ENCODE measurements around the gene NOS3. TPM values are rescaled to one million over a fixed set of nuclear protein-coding genes. Genes with fewer than 3 reads are reported as not detected.

NOS3 gene
- total RNA-seq, 2 experiments from 2014 or later = 21.6 to 22.3 TPM

DNA sequence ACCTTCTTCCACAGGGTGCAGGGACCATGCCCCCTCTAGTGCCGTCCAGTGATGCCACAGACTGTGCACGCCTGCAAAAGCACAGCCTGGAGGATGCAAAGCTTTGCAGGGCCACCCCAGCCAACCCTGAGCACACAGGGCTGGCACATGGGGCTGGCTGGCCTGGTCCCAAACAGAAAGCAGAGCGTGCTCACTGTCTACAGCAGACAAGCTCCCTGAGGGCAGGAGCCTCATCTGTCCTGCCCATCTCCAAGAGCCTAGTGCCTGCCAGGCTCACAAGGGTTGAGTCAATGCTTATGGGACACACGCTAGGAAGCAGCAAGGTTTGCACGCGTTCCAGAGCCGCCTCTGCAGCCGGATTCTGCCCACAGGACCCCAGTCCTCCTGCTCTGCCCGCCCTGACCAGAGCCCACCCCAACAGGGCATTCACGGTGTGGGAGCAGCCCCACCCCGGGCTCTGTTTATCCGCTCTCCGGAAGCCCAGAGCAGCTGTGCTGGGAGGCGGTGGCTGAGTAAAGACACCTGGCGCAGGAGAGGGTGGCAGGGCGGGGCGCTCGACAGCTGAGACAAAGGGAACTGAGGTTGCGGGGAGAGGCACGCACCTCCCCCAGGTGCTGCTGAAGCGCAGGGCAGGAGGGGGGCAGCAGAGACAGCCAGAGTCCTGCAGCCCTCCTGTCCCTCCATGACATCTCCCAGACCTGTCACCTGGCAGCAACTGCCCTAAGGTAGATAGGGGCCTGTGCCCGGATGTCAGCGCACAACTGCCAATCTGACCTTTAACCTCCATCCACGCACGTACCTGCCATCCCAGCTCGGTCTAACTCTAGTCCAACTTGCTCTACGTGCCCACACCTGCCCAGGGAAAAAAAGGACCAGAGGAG, 17.0 kb upstream of the NOS3 start:
- POLR2A ChIA-PET = no interaction called here

DNA sequence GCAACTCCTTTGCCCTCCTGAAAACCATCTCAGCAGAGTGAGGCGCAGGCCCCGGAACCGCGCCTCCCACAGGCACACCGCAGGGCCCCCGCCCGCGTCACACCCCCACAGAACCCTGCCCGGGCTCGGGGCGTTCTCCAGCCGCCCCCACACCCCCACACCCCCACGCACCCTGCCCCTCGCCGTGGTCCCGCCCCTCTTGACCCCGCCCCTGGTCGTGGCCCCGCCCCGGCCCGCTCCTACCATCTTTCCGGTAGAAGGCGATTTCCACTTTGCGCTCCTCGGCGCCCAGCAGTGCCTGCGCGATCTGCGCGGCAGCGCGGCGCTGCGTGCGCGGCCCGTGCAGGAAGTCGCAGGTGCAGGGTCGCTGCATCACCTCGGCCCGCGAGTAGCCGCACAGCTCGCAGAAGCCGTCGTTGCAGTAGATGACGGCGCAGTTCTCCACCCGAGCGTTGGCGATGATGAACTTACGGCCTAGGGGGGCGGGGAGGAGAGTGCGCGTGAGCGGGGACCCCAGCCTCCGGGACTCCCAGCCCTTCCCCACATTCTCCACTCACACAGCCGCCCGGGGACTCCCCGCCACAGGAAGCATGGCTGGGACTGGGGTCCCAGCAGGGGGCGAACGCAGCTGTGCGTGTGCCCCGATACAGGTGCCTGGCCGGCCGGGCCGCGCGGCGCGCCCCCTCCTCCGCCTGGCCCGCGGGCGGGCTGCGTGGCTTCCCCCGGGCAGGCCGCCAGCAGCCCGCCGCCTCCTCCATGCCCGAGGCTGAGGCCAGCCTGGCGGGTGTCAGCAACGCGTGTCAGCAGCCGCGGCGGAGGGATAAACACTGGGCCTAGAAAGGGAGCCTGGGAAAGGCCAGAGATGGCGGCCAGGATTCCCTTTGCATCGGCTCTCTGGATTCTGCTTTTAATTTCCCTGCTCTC, 16.1 kb upstream of the NOS3 start:
- ChIA-PET POLR2A (interaction anchor here (0.7 kb wide), 1 partner anchor 11 kb away, joined by 3 read pairs; no protein-coding TSS in a partner anchor), CTCF (interaction anchor here (0.6 to 1.8 kb wide), 5 partner anchors 10 to 978 kb away, joined by 3 to 7 read pairs (median 4); no protein-coding TSS in a partner anchor)
- peaks cover 28% of the 10 kb centered on the region for H3K27me3 Mint-ChIP-seq
- peak overlapping the region; percentile 88 for H3K27ac Mint-ChIP-seq
- H3K4me1 Mint-ChIP-seq = peaks cover 42% of the 10 kb centered on the region
- H3K4me3 Mint-ChIP-seq = peak overlapping the region; percentile 79
- H3K36me3 Mint-ChIP-seq (ENCODE audit: low read depth) = no peaks in the 10 kb centered on the region
- DNase-seq = peak; percentile 80
- no peaks in the 10 kb centered on the region for H3K9me3 Mint-ChIP-seq

More for the DNA sequence above, 17.0 kb upstream of the NOS3 start:
- Mint-ChIP-seq H3K36me3 (ENCODE audit: low read depth) (no peaks in the 10 kb centered on the region), H3K4me3 (peak overlapping the region; percentile 79), H3K4me1 (peaks cover 40% of the 10 kb centered on the region), H3K27ac (peak overlapping the region; percentile 88), H3K9me3 (no peaks in the 10 kb centered on the region), H3K27me3 (peaks cover 22% of the 10 kb centered on the region)
- CTCF ChIA-PET = interaction anchor here (0.6 to 1.8 kb wide), 4 partner anchors 12 to 979 kb away, joined by 3 to 5 read pairs (median 4); no protein-coding TSS in a partner anchor
- DNase-seq = peak; percentile 33

DNA sequence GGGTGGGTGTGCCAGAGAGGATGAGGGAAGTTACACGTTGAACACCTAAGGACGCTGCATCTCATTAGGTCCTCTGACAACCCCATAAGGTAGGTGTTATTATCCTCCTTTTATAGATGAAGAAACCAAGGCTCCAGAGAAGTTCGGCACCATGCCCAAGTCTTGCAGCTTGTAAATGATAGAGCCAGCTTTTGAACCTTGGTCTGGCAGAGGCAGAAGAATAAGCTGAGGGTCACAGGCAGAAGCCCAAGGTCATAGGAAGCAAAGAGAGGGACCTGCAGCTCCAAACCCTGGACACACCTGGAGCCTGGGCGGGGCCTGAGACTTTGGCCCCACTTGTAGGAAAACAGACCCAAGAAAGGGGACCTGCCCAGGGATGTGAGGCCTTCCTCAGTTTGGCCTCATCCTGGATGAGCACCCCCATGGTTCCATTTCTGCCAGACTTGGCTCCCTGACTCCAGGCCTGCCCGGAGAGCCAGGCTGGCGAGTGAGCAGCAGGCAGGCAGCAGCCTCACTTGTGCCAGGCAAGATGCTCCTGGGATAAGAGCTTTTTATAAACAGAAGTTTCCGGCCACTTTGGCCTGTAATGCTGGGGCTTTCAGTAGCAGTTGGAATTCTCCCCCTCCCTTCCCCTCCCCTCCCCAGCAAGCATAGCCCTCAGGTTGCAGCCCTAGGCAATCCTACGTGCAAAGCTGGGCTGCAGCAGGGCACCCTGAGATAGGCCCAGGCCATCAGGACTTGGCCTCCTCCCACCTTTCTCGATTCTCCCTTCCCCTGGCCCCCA, 15.1 kb upstream of the NOS3 start:
- Mint-ChIP-seq H3K9me3 (no peaks in the 10 kb centered on the region), H3K27me3 (peaks cover 37% of the 10 kb centered on the region), H3K36me3 (ENCODE audit: low read depth) (no peaks in the 10 kb centered on the region), H3K27ac (peak overlapping the region; percentile 54), H3K4me1 (peaks cover 42% of the 10 kb centered on the region), H3K4me3 (peak overlapping the region; percentile 73)
- CTCF ChIA-PET = interaction anchor here (0.6 to 2.5 kb wide), 8 partner anchors 9 to 209 kb away, joined by 3 to 7 read pairs (median 4); no protein-coding TSS in a partner anchor
- no peak for DNase-seq
- POLR2A ChIA-PET = interaction anchor here (0.7 kb wide), 1 partner anchor 10 kb away, joined by 3 read pairs; no protein-coding TSS in a partner anchor

DNA sequence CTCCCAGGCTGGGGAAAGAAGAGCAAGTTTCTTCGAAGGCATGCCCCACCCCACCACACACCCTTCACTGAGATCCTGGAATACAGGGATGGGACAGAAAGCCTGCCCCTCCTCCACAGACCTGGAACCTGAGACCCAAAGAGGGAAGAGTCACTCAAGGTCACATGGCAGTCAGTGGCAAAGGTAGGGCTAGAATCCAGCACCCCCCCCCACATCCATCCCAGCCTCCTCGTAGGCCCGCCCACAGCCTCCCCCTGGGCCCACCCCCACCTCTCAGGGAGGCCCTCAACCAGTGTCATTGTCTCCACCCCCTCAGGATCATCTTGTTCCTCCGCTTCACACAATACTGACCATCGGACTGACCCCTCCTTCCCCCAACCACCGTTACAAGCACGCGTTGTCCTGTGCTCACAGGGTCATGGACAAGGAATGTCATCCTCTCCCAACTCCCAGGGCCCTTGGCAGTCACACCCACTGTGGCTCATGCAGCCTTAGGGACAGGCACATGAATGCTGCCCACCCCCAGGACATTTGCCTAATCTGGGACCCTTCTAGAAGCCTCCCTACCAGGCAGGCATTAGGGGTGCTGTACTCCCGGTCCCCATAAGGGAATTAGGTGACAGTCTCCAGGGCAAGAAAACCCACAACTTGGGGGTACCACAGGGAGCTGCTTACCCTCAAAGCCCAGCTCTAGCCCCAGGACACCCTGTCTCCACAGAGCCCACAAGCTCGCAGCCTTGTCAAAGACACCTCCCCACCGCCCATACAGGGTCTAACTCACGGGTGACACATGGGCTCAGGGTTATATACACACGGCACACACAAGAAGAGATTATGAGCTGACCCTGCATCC, 14.1 kb upstream of the NOS3 start:
- no peak for DNase-seq
- POLR2A ChIA-PET = no interaction called here
- peak overlapping the region; percentile 9 for H3K27ac Mint-ChIP-seq
- no peaks in the 10 kb centered on the region for H3K36me3 Mint-ChIP-seq (ENCODE audit: low read depth)
- H3K9me3 Mint-ChIP-seq = no peaks in the 10 kb centered on the region
- H3K4me3 Mint-ChIP-seq = peak overlapping the region; percentile 67
- peaks cover 42% of the 10 kb centered on the region for H3K4me1 Mint-ChIP-seq
- H3K27me3 Mint-ChIP-seq = peaks cover 47% of the 10 kb centered on the region
- CTCF ChIA-PET = interaction anchor here (1.0 to 2.5 kb wide), 6 partner anchors 8 to 135 kb away, joined by 3 to 7 read pairs (median 4); no protein-coding TSS in a partner anchor

DNA sequence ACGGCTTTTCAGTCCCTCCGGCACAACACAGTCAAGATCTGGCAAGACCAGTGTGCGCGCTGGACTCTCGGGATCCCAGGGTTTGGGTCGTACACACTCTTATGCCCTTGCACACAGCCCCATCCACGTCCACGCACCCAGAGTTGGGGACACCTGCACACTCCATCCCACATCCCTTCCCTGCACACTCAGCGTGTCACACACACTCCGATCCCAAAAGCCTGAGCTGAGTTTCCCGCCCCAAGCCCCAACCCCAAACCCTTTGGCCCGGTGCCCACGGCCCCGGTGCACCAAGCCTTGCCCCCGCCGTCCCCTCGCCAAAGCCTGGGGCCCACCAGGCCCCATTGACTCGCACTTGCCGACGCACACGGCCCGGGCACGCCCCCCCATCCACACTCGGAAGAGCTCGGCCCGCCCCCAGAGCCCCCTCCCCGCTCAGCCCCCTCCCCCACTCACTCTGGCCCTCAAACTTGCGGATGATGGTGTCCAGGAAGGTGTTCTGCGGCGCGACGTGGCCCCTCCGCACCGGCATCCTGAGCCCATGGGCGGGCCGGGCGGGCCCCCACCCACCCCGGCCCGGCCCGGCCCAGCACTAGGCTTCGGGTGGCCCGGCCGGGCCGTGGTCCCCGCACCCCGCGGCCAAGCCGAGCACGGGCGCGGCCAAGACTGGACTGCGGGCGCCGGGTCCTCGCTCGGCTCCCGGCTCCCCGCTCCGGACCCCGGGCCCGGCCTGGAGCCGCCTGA, 13.3 kb upstream of the NOS3 start:
- Mint-ChIP-seq H3K4me3 (peak overlapping the region; percentile 67), H3K27me3 (peaks cover 55% of the 10 kb centered on the region), H3K9me3 (no peaks in the 10 kb centered on the region), H3K4me1 (peaks cover 42% of the 10 kb centered on the region), H3K36me3 (ENCODE audit: low read depth) (no peaks in the 10 kb centered on the region), H3K27ac (no peak overlapping the region)
- ChIA-PET POLR2A (no interaction called here), CTCF (interaction anchor here (1.5 to 2.5 kb wide), 2 partner anchors 9 to 31 kb away, joined by 4 to 7 read pairs; no protein-coding TSS in a partner anchor)
- DNase-seq = no peak

DNA sequence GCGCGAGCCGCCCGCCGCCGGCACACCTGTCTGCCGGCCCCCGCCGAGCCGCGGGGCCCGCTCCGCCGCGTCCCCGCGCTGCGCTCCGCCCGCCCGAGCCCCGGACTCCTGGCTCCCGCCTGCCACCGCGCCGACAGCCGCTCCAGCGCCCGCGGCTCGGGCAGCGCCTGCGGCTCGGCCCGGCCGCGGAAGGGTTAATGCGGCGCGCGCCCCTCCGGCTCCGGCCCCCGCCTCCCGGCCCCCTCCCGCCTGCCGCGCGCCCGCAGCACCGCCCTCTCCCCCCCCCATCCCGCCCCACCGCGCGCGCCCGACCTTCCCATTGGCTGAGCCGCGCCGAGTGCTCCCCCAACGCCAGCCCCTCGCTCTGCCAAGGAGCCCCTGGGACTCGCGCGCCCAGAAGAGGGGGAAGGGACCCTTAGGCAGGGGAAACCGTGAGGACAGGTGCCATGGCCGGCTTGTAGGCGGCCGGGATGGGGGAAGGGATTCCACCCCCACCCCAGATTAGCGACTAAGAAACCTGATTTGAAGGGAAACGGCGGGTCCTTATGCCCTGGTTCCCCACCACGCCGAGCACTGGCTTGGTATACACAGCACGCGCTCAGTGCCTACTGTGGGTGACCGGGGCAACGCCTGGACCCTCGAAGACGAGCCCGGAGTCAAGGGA, 12.6 kb upstream of the NOS3 start, which contains the start of gene KCNH2:
KCNH2 (minus strand) TSS at position 196 of the 664 bp plus-strand sequence. CDS start 408 bp downstream, outside the sequence.
- CTCF ChIA-PET = interaction anchor here (0.6 to 1.5 kb wide), 5 partner anchors 8 to 633 kb away, joined by 3 to 4 read pairs (median 4); no protein-coding TSS in a partner anchor
- Mint-ChIP-seq H3K4me1 (peaks cover 37% of the 10 kb centered on the region), H3K9me3 (no peaks in the 10 kb centered on the region), H3K36me3 (ENCODE audit: low read depth) (no peaks in the 10 kb centered on the region), H3K27me3 (peaks cover 61% of the 10 kb centered on the region), H3K27ac (no peak within 1 kb of the TSS), H3K4me3 (peak within 1 kb of the TSS; percentile 67)
- POLR2A ChIA-PET = no interaction called here
- DNase-seq = peak; percentile 24

DNA sequence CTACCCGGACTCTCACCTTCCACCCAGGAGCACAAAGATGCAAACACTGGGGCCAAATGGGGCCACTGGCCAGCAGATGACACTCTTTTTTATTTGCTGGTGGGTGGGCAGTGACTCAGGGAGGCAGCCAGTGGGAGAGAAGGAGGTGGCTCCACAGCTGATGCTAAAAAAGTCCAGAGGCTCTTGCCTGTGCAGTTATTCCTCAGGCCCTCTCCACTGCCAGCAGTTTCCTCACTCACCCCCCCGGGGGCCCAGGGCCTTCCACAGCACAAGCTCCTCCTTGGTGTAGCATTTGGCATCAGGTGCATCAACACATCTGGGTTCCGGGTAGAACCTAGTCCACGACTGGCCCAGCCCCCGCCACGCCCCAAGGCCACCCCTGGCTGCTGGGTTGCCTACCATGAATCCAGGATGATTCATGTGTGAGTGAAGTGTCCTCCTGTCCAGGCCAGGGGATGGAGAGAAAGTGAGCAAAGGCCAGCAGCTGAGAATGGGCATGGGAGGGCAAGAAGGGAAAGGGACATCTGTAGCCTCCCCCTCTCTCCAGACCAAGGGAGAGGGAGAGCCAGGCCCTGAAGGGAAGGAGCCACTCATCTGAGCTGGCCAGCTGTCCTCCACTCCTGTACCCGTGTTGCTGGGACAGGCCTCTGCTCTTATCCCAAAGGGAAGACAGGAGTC, 11.0 kb upstream of the NOS3 start:
- Mint-ChIP-seq H3K4me3 (no peak overlapping the region), H3K4me1 (peaks cover 23% of the 10 kb centered on the region), H3K9me3 (no peaks in the 10 kb centered on the region), H3K36me3 (ENCODE audit: low read depth) (no peaks in the 10 kb centered on the region), H3K27ac (no peak overlapping the region), H3K27me3 (peaks cover 70% of the 10 kb centered on the region)
- CTCF ChIA-PET = interaction anchor here (0.7 to 2.2 kb wide), 9 partner anchors 9 to 144 kb away, joined by 3 to 8 read pairs (median 3); no protein-coding TSS in a partner anchor
- no peak for DNase-seq
- POLR2A ChIA-PET = interaction anchor here (0.5 kb wide), 1 partner anchor 71 kb away, joined by 3 read pairs; no protein-coding TSS in a partner anchor

DNA sequence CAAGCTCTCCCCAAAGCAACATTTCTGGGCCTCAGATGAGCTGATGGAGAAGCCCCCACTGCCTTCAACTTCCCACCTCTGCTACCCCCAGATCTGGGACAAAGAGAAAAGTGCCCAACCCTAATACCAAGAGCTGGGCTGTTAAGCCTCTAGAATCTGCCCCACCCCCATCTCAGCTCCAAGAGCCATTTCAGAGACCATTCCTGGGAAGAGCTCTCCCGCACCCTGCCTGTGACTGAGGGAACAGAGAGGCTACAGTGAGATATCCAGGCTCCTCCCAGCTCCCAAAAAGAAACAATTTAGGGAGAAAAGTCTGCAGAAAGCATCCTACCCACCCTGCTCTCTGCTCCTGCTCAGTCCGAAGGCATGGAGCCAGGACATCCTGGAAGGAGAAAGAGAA, 10.2 kb upstream of the NOS3 start:
- DNase-seq = no peak
- ChIA-PET POLR2A (interaction anchor here (0.5 kb wide), 1 partner anchor 71 kb away, joined by 3 read pairs; no protein-coding TSS in a partner anchor), CTCF (interaction anchor here (0.7 to 2.2 kb wide), 7 partner anchors 9 to 34 kb away, joined by 3 to 8 read pairs (median 3); no protein-coding TSS in a partner anchor)
- Mint-ChIP-seq H3K9me3 (no peaks in the 10 kb centered on the region), H3K27me3 (peaks cover 72% of the 10 kb centered on the region), H3K4me3 (no peak overlapping the region), H3K27ac (no peak overlapping the region), H3K36me3 (ENCODE audit: low read depth) (no peaks in the 10 kb centered on the region), H3K4me1 (peaks cover 19% of the 10 kb centered on the region)

DNA sequence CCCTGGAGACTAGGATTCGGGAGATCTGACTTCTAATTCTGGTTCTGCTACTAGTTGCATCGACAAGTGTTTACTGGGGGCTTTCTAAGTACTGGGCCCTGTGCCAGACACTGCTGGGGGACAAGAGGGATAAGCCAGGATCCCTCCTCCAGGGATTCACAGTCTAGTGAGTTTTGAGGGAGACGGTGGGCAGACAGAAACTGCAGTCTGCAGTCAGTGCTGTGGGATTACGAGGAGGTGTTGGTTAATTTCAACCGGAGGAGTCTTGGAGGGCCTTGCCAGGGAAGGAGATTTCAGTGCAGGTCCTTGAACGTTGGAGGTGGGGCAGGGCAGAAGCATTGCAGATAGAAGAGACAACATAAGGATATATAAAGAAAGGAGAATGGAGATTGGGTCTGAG, 9.2 kb upstream of the NOS3 start:
- no peak overlapping the region for H3K4me3 Mint-ChIP-seq
- H3K27ac Mint-ChIP-seq = no peak overlapping the region
- H3K4me1 Mint-ChIP-seq = peaks cover 25% of the 10 kb centered on the region
- no peaks in the 10 kb centered on the region for H3K9me3 Mint-ChIP-seq
- peaks cover 70% of the 10 kb centered on the region for H3K27me3 Mint-ChIP-seq
- no peak for DNase-seq
- ChIA-PET CTCF (no interaction called here), POLR2A (no interaction called here)
- no peaks in the 10 kb centered on the region for H3K36me3 Mint-ChIP-seq (ENCODE audit: low read depth)

DNA sequence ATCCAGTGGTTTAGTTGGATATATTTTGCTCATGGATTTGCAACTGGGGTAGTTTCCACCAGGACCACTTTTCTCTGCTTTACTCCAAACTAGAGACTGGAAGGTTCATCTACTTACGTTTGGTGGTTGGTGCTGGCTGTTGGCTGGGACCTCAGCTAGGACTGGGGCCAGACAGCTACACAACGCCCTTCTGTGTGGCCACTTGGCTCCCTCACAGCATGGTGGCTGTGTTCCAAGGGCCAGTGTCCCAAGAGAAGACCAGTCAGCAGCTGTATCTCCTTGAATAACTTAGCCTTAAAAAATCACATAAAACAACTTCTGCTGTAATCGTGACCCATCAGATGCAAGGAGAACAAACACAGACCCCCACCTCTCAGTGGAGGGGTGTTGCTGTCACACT, 8.5 kb upstream of the NOS3 start:
- no peaks in the 10 kb centered on the region for H3K9me3 Mint-ChIP-seq
- H3K4me3 Mint-ChIP-seq = no peak overlapping the region
- ChIA-PET POLR2A (no interaction called here), CTCF (no interaction called here)
- no peak overlapping the region for H3K27ac Mint-ChIP-seq
- peaks cover 63% of the 10 kb centered on the region for H3K27me3 Mint-ChIP-seq
- peaks cover 18% of the 10 kb centered on the region for H3K4me1 Mint-ChIP-seq
- H3K36me3 Mint-ChIP-seq (ENCODE audit: low read depth) = no peaks in the 10 kb centered on the region
- no peak for DNase-seq
